ENCODE results near the gene DNAJB5. TPM values are rescaled to one million over a fixed set of nuclear protein-coding genes. Genes with fewer than 3 reads are reported as not detected.

The DNAJB5 gene
- polyA plus RNA-seq, 12 donors: 16.8 to 60.6 (median 38.4) TPM; not detected in 1

GRCh38 chr9:35042891-35043545, 53.5 kb downstream of the DNAJB5 start:
- DNase-seq: no peak

DNA sequence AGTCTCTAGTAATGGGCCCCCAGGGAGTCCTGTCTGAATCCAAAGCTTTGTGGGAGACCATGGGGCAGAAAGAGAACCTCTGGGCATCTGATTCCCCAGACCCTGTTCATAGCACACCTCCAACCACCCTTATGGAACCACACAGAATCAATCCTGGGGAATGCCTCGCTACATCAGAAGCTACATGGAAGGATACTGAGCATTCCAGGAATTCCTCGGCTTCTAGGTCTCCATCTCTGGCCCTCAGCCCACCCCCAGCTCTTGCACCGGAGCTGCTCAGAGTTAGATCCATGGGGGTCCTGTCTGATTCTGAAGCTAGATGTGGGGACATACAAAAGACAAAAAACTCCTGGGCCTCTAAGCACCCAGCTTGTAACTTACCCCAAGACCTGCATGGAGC, 54.5 kb downstream of the DNAJB5 start:
- DNase-seq: no peak

Other genes with a start within 250 kb of the DNAJB5 start
- under 1 TPM in 10 of 12 donors, not detected in 2; 0.11 to 0.68 (median 0.37) TPM for gene PHF24, start 31.5 kb upstream of the DNAJB5 start, polyA plus RNA-seq (ENCODE audit: insufficient read length in 12 of 12)
- 100 to 1,000 TPM in 11 of 12 donors, not detected in 1; 132 to 190 (median 174) TPM for gene VCP, start 82.9 kb downstream of the DNAJB5 start, polyA plus RNA-seq (ENCODE audit: insufficient read length in 12 of 12)
- gene FANCG, start 90.2 kb downstream of the DNAJB5 start, polyA plus RNA-seq (ENCODE audit: insufficient read length in 12 of 12): 10 to 100 TPM in 10 of 12 donors, 1 to 10 TPM in 1, not detected in 1; 8.4 to 37.0 (median 27.1) TPM
- 10 to 100 TPM in 11 of 12 donors, not detected in 1; 10.4 to 17.5 (median 11.7) TPM for gene PIGO, start 106.8 kb downstream of the DNAJB5 start, polyA plus RNA-seq (ENCODE audit: insufficient read length in 12 of 12)
- gene STOML2, start 113.4 kb downstream of the DNAJB5 start, polyA plus RNA-seq (ENCODE audit: insufficient read length in 12 of 12): 10 to 100 TPM in 11 of 12 donors, not detected in 1; 55.3 to 75.3 (median 66.7) TPM
- gene ATOSB, start 126.1 kb downstream of the DNAJB5 start, polyA plus RNA-seq (ENCODE audit: insufficient read length in 12 of 12): 10 to 100 TPM in 11 of 12 donors, not detected in 1; 10.1 to 19.7 (median 11.2) TPM
- 10 to 100 TPM in 11 of 12 donors, not detected in 1; 13.4 to 29.0 (median 18.5) TPM for gene UNC13B, start 172.3 kb downstream of the DNAJB5 start, polyA plus RNA-seq (ENCODE audit: insufficient read length in 12 of 12)

All from muscle of arm (tissue), 12 donors.